Fibroblast of villous mesenchyme (primary cell): ENCODE data around the gene UBALD2. TPM values are rescaled to one million over a fixed set of nuclear protein-coding genes. Genes with fewer than 3 reads are reported as not detected.
"Not testable (repeated sequence)": the region's sequence is repeated elsewhere in the genome, so short reads cannot be mapped to it uniquely, and the experiment has no call there.

ENCODE experiments used
- DNase-seq: peaks from one replicate; pipeline ENCODE4 v3.0.0-alpha.2; 2010; ENCODE audit warnings: low read depth
- H3K4me3 ChIP-seq: 2 replicates; pipeline ENCODE4 v1.5.1; 2011; ENCODE audit warnings: low read depth, mild to moderate bottlenecking, low read length
- CTCF ChIP-seq: IDR thresholded peaks from 2 replicates; pipeline ENCODE4 v1.5.1; 2012; ENCODE audit warnings: low read depth, mild to moderate bottlenecking, low read length; ENCODE audit not compliant: insufficient read depth
- total RNA-seq: library from RNA; depleted of rRNA; stranded (reverse); fragments of >200 nt; gene quantifications from 2 replicates; pipeline ENCODE4 v1.2.3, GENCODE V29; 2012

UBALD2 gene
- total RNA-seq, 1 donor = 5.6 TPM

GRCh38 chr17:76246080-76247066 lies 18.8 kb upstream of the UBALD2 start:
- no peak for TF ChIP-seq CTCF
- no peak overlapping the region for H3K4me3 ChIP-seq
- DNase-seq = peak; percentile 56

- TF ChIP-seq CTCF = no peak
- no peak overlapping the region for H3K4me3 ChIP-seq
- no peak for DNase-seq
These were observed 17.8 kb upstream of the UBALD2 start for GRCh38 chr17:76247304-76247703.

- TF ChIP-seq CTCF = peak; percentile 29
- no peak for DNase-seq
These were observed 16.9 kb upstream of the UBALD2 start for GRCh38 chr17:76248013-76248782.

GRCh38 chr17:76250141-76250540 lies 15.0 kb upstream of the UBALD2 start:
- no peak overlapping the region for H3K4me3 ChIP-seq
- no peak for DNase-seq
- no peak for TF ChIP-seq CTCF

More at GRCh38 chr17:76248013-76248782, 16.9 kb upstream of the UBALD2 start:
- no peak overlapping the region for H3K4me3 ChIP-seq

GRCh38 chr17:76251478-76252039 lies 13.6 kb upstream of the UBALD2 start:
- no peak for DNase-seq
- no peak overlapping the region for H3K4me3 ChIP-seq
- TF ChIP-seq CTCF = no peak

GRCh38 chr17:76252040-76252954 lies 12.9 kb upstream of the UBALD2 start:
- no peak overlapping the region for H3K4me3 ChIP-seq
- peak; percentile 96 for DNase-seq
- no peak for TF ChIP-seq CTCF

- not testable (repeated sequence) for H3K4me3 ChIP-seq
These were observed 12.0 kb upstream of the UBALD2 start for GRCh38 chr17:76252967-76253766.

More at GRCh38 chr17:76252967-76253766, 12.0 kb upstream of the UBALD2 start:
- DNase-seq = not testable (repeated sequence)
